ENCODE data around the gene FFAR4.

The FFAR4 gene

GRCh38 chr10:93608421-93608820, 42.0 kb downstream of the FFAR4 start:
- no peak for DNase-seq (ENCODE audit: low read depth)

DNA sequence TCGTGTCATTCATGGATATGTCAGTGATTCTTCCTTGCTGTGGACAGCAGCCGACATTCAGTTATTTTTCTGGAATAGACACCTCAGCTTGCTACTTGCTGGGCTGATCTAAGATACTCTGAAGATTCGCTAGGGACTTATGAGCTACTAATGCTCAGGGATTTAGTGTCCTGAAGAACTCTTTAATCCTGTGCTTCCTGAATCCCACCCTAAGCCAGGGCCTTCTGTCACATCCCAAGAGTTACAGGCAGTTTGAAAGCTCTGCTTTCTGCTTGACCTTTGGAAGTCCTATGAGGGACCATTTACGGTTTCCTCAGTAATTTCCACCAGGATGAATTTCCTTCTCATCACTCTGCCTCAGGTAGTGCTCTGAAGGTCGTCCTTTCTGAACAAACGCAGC, 45.8 kb downstream of the FFAR4 start, which contains the start of gene PDE6C:
Gene PDE6C, plus strand, starts transcription at position 227 of the 400 bp plus-strand sequence. CDS start 189 bp downstream, outside the sequence.
- TF ChIP-seq, protein P1, sequence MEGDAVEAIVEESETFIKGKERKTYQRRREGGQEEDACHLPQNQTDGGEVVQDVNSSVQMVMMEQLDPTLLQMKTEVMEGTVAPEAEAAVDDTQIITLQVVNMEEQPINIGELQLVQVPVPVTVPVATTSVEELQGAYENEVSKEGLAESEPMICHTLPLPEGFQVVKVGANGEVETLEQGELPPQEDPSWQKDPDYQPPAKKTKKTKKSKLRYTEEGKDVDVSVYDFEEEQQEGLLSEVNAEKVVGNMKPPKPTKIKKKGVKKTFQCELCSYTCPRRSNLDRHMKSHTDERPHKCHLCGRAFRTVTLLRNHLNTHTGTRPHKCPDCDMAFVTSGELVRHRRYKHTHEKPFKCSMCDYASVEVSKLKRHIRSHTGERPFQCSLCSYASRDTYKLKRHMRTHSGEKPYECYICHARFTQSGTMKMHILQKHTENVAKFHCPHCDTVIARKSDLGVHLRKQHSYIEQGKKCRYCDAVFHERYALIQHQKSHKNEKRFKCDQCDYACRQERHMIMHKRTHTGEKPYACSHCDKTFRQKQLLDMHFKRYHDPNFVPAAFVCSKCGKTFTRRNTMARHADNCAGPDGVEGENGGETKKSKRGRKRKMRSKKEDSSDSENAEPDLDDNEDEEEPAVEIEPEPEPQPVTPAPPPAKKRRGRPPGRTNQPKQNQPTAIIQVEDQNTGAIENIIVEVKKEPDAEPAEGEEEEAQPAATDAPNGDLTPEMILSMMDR (conservative IDR thresholded peaks at IDR 0.05; ENCODE audit: low read depth, low read length), result no peak
- no peak within 1 kb of the TSS for H3K4me3 ChIP-seq (ENCODE audit: low read depth, low read length)
- DNase-seq (ENCODE audit: low read depth), result no peak

More at GRCh38 chr10:93608421-93608820, 42.0 kb downstream of the FFAR4 start:
- H3K4me3 ChIP-seq (ENCODE audit: low read depth, low read length), result no peak overlapping the region
- TF ChIP-seq, protein P1 (conservative IDR thresholded peaks at IDR 0.05; ENCODE audit: low read depth, low read length), result no peak

DNA sequence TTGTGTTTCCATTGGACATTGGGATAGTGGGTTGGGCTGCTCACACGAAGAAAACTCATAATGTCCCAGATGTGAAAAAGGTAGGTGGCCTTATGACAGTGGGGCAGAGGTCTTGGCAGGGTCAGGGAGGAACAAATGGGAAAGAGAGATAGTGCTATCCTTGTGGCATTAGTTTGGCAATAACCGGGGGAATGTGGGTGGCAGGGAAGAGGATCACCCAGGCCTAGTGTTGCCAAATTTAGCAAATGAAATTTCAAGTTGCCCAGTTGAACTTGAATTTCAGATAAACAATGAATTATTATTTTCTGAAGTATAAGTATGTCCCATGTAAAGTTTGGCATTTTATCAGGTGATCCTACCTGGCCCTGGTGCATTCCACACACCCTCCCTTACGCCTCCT, 46.7 kb downstream of the FFAR4 start:
- no peak overlapping the region for H3K4me3 ChIP-seq (ENCODE audit: low read depth, low read length)
- DNase-seq (ENCODE audit: low read depth), result no peak
- TF ChIP-seq, protein P1 (conservative IDR thresholded peaks at IDR 0.05; ENCODE audit: low read depth, low read length), result no peak

DNA sequence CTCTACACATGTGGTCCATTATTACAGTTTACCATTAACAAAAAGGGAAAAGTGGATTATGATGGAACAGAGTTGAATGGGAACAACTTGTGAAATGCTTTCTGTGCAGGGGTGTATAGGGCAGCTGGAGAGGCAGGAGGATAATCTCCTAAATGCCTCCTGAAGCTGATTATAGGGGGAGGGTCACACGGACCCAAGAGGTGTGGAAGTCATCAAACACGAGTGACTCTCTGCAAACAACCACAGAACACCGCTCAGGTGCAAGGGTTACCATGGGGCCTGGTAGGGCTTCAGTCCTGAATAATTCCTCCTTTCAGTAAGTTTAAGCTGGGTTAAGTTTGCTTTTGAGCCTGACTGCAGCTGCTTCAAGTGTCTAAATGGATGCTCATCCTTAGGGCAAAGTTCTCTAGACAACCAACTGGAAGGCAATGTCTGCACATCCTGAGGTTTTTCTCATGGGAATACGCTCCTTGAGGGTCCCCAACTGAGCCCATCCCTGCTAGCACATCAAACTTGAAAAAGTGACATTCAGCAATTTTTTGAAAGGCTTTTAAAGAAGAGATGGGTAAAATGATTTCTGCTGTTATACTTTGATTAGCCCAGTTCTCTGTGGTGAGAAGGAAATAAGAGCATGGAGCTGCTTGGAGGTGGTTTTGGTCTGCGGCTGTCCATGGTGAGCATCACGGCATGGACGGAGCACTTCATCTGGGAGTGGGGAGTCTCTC, 47.8 kb downstream of the FFAR4 start:
- TF ChIP-seq, protein P1 (conservative IDR thresholded peaks at IDR 0.05; ENCODE audit: low read depth, low read length), result no peak
- no peak overlapping the region for H3K4me3 ChIP-seq (ENCODE audit: low read depth, low read length)
- DNase-seq (ENCODE audit: low read depth), result no peak

GRCh38 chr10:93615576-93616235, 49.2 kb downstream of the FFAR4 start:
- no peak for DNase-seq (ENCODE audit: low read depth)
- TF ChIP-seq, protein P1 (conservative IDR thresholded peaks at IDR 0.05; ENCODE audit: low read depth, low read length), result no peak
- no peak overlapping the region for H3K4me3 ChIP-seq (ENCODE audit: low read depth, low read length)

- H3K4me3 ChIP-seq (ENCODE audit: low read depth, low read length), result no peak overlapping the region
- DNase-seq (ENCODE audit: low read depth), result no peak
- TF ChIP-seq, protein P1 (conservative IDR thresholded peaks at IDR 0.05; ENCODE audit: low read depth, low read length), result no peak
Observed at GRCh38 chr10:93620925-93621324, 54.5 kb downstream of the FFAR4 start.

All from choroid plexus epithelial cell (primary cell).